Heart left ventricle (tissue), 13 donors: ENCODE results near the gene SLC5A10.
"Not testable (repeated sequence)": the region's sequence is repeated elsewhere in the genome, so short reads cannot be mapped to it uniquely, and the experiment has no call there.

Experiments used
- POLR2A ChIP-seq, 2 donors: fragments of 450-650 bp; IDR thresholded peaks; one replicate each; pipeline ENCODE4 v1.6.1; 2017; ENCODE audit warnings: antibody characterized with exemption in 2 of 2, mild to moderate bottlenecking in 2 of 2, moderate library complexity in 2 of 2
- TF ChIP-seq, protein P1 (sequence below), 12 donors: fragments of 200-600 bp; sonication (generic) in 4 of 12; IDR thresholded peaks; one replicate each; pipeline versions ENCODE4 v1.5.0 to v1.8.0; 2018 to 2022; ENCODE audit warnings: antibody characterized with exemption in 12 of 12, mild to moderate bottlenecking in 5 of 12
- donor health status: ischemic (EF 13 %, LVEDD 7.1; RV severe dilation, severe dysfunction).
- donor health status: DM: no; HTN: yes; CAD: no.
- donor health status: DM: no; HTN: no; CAD: no.
- donor health status: ischemic (EF 25% LVEDD 6.9; RV normal size, moderate dysfunction).
- donor health status: ischemic (EF 25% LVEDD 5.7; RV mildly dilated, moderate dysfunction).
- donor health status: ischemic (EF 35%, LVEDD 5.7; RV mildly dilated, moderate dysfunction).
- donor health status: nonischemic (EF 11% LVEDD 7.7; RV severe dilation, severe dysfunction).
- donor health status: DM: yes; HTN: yes; CAD: no.
- donor health status: PGD.
- donor health status: ischemic (EF 29% LVEDD 5.4; RV normal size, mild dysfunction).
- donor health status: nonischemic (EF 23%, LVEDD 6.1; RV moderate dilation, normal function).

DNA sequence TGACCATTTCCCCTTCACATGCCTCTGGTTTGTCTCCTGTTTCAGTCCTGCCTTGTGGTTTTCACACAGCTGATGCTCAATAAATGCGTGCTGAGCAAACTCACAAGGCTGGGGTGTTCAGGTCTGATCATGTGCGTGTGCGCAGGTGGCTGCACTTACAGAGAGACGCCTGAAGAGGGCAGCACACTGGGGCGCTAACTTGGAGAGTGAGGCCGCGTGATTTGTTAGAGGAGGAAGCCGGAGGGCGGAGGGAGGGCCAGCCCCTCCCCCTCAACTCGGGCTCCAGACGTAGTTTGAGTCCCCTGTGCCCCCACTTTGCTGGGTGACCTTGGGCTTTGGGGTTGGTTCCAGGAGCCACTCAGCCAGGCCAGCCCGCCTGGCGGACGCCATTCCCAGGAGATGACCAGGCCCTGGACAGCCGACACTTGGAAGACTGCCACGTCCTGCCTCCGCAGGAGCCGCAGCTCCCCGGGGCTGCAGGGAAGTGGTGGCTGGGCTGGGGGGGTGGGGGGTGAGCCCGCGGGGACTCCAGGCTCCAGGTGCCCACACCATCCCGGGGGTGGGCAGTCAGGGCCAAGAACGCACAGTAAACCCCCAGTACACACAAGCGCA is 80.5 kb downstream of the SLC5A10 start:
- TF ChIP-seq, protein P1, sequence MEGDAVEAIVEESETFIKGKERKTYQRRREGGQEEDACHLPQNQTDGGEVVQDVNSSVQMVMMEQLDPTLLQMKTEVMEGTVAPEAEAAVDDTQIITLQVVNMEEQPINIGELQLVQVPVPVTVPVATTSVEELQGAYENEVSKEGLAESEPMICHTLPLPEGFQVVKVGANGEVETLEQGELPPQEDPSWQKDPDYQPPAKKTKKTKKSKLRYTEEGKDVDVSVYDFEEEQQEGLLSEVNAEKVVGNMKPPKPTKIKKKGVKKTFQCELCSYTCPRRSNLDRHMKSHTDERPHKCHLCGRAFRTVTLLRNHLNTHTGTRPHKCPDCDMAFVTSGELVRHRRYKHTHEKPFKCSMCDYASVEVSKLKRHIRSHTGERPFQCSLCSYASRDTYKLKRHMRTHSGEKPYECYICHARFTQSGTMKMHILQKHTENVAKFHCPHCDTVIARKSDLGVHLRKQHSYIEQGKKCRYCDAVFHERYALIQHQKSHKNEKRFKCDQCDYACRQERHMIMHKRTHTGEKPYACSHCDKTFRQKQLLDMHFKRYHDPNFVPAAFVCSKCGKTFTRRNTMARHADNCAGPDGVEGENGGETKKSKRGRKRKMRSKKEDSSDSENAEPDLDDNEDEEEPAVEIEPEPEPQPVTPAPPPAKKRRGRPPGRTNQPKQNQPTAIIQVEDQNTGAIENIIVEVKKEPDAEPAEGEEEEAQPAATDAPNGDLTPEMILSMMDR (IDR thresholded peaks at IDR 0.05), result not testable (repeated sequence)
- TF ChIP-seq POLR2A (IDR thresholded peaks at IDR 0.05), result not testable (repeated sequence)
